GM18868 (cell line): ENCODE data around the gene ADRB2.
"Not testable (repeated sequence)": the region's sequence is repeated elsewhere in the genome, so short reads cannot be mapped to it uniquely, and the experiment has no call there.

Experiments used
- ATAC-seq: cut with Tn5 transposase; IDR thresholded peaks from one replicate; pipeline ENCODE4 v1.9.1; 2021; ENCODE audit warnings: mild to moderate bottlenecking, moderate library complexity; ENCODE audit not compliant: unreplicated experiment

Gene ADRB2

GRCh38 chr5:148850836-148851235 is 24.4 kb downstream of the ADRB2 start:
- no peak for ATAC-seq

GRCh38 chr5:148853868-148854267 is 27.5 kb downstream of the ADRB2 start:
- peak; percentile 85 for ATAC-seq

- no peak for ATAC-seq
Observed at GRCh38 chr5:148855249-148856008, 29.0 kb downstream of the ADRB2 start.

GRCh38 chr5:148856009-148856367 is 29.6 kb downstream of the ADRB2 start:
- no peak for ATAC-seq

- no peak for ATAC-seq
Observed at GRCh38 chr5:148856424-148856823, 30.0 kb downstream of the ADRB2 start.

- ATAC-seq: no peak
Observed at GRCh38 chr5:148857474-148857873, 31.1 kb downstream of the ADRB2 start.

- no peak for ATAC-seq
Observed at GRCh38 chr5:148858106-148858505, 31.7 kb downstream of the ADRB2 start.

GRCh38 chr5:148858547-148858946 is 32.1 kb downstream of the ADRB2 start:
- no peak for ATAC-seq

- no peak for ATAC-seq
Observed at GRCh38 chr5:148859703-148860102, 33.3 kb downstream of the ADRB2 start.

GRCh38 chr5:148860599-148860998 is 34.2 kb downstream of the ADRB2 start:
- ATAC-seq: no peak

GRCh38 chr5:148861088-148861487 is 34.7 kb downstream of the ADRB2 start:
- ATAC-seq: no peak

- ATAC-seq: no peak
Observed at GRCh38 chr5:148861696-148862095, 35.3 kb downstream of the ADRB2 start.

- ATAC-seq: no peak
Observed at GRCh38 chr5:148864113-148864841, 37.9 kb downstream of the ADRB2 start.

GRCh38 chr5:148866024-148866423 is 39.6 kb downstream of the ADRB2 start:
- no peak for ATAC-seq

GRCh38 chr5:148873120-148873519 is 46.7 kb downstream of the ADRB2 start:
- ATAC-seq: no peak

- ATAC-seq: no peak
Observed at GRCh38 chr5:148873690-148874485, 47.5 kb downstream of the ADRB2 start.

GRCh38 chr5:148875205-148875875 is 48.9 kb downstream of the ADRB2 start:
- no peak for ATAC-seq

GRCh38 chr5:148877436-148877835 is 51.0 kb downstream of the ADRB2 start:
- not testable (repeated sequence) for ATAC-seq
